NCI-H2107 treated with DMSO at 0.1 percent for 48 hours (cell line): ENCODE results near the gene NUDT5.
"Not testable (repeated sequence)": the region's sequence is repeated elsewhere in the genome, so short reads cannot be mapped to it uniquely, and the experiment has no call there.

Source experiments
- DNase-seq: peaks from one replicate; lab custom pipeline; 2025; ENCODE audit not compliant: unreplicated experiment; lab: John Stamatoyannopoulos, UW

NUDT5 gene

GRCh38 chr10:12205082-12205481 lies 9.4 kb upstream of the NUDT5 start:
- no peak for DNase-seq

GRCh38 chr10:12202226-12202625 lies 6.5 kb upstream of the NUDT5 start:
- DNase-seq, result no peak

- no peak for DNase-seq
Observed at GRCh38 chr10:12201543-12201942, 5.9 kb upstream of the NUDT5 start.

GRCh38 chr10:12200850-12201249 lies 5.2 kb upstream of the NUDT5 start:
- DNase-seq, result no peak

- no peak for DNase-seq
Observed at GRCh38 chr10:12198156-12198555, 2.5 kb upstream of the NUDT5 start.

GRCh38 chr10:12196531-12197211 lies 980 bp upstream of the NUDT5 start:
- no peak for DNase-seq

- no peak for DNase-seq
Observed at GRCh38 chr10:12195281-12195602, 449 bp downstream of the NUDT5 start.

GRCh38 chr10:12194752-12195271 lies 879 bp downstream of the NUDT5 start:
- no peak for DNase-seq

- no peak for DNase-seq
Observed at GRCh38 chr10:12193193-12193592, 2.5 kb downstream of the NUDT5 start.

GRCh38 chr10:12191715-12192114 lies 4.0 kb downstream of the NUDT5 start:
- no peak for DNase-seq

GRCh38 chr10:12189426-12189825 lies 6.3 kb downstream of the NUDT5 start:
- DNase-seq, result no peak

GRCh38 chr10:12188656-12189055 lies 7.0 kb downstream of the NUDT5 start:
- no peak for DNase-seq

- DNase-seq, result no peak
Observed at GRCh38 chr10:12187321-12187905, 8.3 kb downstream of the NUDT5 start.

GRCh38 chr10:12186323-12186722 lies 9.4 kb downstream of the NUDT5 start:
- DNase-seq, result no peak

- DNase-seq, result no peak
Observed at GRCh38 chr10:12184165-12184564, 11.5 kb downstream of the NUDT5 start.

GRCh38 chr10:12181065-12181775 lies 14.5 kb downstream of the NUDT5 start:
- DNase-seq, result no peak

GRCh38 chr10:12180221-12180974 lies 15.3 kb downstream of the NUDT5 start:
- no peak for DNase-seq

- no peak for DNase-seq
Observed at GRCh38 chr10:12179606-12180170, 16.0 kb downstream of the NUDT5 start.

- DNase-seq, result no peak
Observed at GRCh38 chr10:12177642-12178041, 18.0 kb downstream of the NUDT5 start.

- DNase-seq, result not testable (repeated sequence)
Observed at GRCh38 chr10:12171512-12171911, 24.2 kb downstream of the NUDT5 start.
